ENCODE results near the gene GRPEL1. TPM values are rescaled to one million over a fixed set of nuclear protein-coding genes. Genes with fewer than 3 reads are reported as not detected.

The GRPEL1 gene
- total RNA-seq, 2 donors from 2014 or later: 26.7 to 40.1 TPM

DNA sequence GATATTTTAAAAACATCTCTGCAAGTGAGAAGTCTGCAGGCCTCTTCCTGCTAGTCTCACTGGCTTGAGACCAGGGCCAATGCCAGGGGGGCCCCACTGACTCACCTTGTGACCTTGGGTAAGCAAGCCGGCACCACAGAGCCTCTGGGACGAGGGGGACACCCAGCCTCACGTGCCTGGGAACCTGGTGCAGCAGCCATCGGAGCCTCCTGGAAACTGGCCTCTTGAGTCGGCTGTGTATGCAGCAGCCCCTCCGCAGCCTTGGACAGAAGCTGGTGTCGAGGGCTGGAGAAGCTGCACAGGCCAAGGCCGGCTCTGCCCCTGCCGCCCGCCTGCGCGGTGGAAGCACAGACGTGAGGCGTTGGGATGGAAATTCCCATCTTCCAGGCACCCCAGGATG, 16.0 kb downstream of the GRPEL1 start:
- no peak for DNase-seq (ENCODE audit: low spot score)
- H3K27me3 ChIP-seq (replicated peaks; ENCODE audit: insufficient read depth): no peaks in the 10 kb centered on the region
- no peak overlapping the region for H3K27ac ChIP-seq
- H3K4me3 ChIP-seq: no peak overlapping the region
- no peak for ATAC-seq (ENCODE audit: insufficient number of reproducible peaks, low FRiP score, low read depth)
- H3K9me3 ChIP-seq: no peaks in the 10 kb centered on the region
- TF ChIP-seq, protein P1, sequence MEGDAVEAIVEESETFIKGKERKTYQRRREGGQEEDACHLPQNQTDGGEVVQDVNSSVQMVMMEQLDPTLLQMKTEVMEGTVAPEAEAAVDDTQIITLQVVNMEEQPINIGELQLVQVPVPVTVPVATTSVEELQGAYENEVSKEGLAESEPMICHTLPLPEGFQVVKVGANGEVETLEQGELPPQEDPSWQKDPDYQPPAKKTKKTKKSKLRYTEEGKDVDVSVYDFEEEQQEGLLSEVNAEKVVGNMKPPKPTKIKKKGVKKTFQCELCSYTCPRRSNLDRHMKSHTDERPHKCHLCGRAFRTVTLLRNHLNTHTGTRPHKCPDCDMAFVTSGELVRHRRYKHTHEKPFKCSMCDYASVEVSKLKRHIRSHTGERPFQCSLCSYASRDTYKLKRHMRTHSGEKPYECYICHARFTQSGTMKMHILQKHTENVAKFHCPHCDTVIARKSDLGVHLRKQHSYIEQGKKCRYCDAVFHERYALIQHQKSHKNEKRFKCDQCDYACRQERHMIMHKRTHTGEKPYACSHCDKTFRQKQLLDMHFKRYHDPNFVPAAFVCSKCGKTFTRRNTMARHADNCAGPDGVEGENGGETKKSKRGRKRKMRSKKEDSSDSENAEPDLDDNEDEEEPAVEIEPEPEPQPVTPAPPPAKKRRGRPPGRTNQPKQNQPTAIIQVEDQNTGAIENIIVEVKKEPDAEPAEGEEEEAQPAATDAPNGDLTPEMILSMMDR (IDR thresholded peaks at IDR 0.05): no peak
- H3K36me3 ChIP-seq: peaks cover 29% of the 10 kb centered on the region
- peaks cover 0 to 23% of the 10 kb centered on the region in 2 donors for H3K4me1 ChIP-seq (ENCODE audit: control insufficient read depth in 1 of 2, low read depth in 2 of 2)

DNA sequence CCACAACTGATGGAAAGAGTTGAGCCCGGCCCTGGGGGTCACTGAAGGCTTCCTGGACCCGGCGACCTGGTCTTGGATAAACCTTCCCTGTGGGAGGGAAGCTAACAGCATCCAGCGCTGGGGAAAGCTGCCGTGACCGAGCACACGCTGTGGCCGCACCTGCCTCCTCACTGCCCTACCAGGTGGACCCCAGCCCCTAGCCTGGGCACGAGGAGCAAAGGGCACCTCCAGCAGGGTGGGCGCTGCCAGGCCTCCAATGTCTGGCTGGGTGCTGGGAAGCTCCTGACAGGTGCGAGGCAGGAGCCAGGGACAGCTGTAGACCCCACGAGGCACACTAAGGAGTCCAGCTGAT, 16.7 kb downstream of the GRPEL1 start:
- Histone ChIP-seq H3K27ac (no peak overlapping the region), H3K27me3 (replicated peaks; ENCODE audit: insufficient read depth) (no peaks in the 10 kb centered on the region), H3K36me3 (peaks cover 21% of the 10 kb centered on the region), H3K4me3 (no peak overlapping the region), H3K9me3 (no peaks in the 10 kb centered on the region), H3K4me1 (ENCODE audit: control insufficient read depth in 1 of 2, low read depth in 2 of 2) (peaks cover 0 to 31% of the 10 kb centered on the region in 2 donors)
- ATAC-seq (ENCODE audit: insufficient number of reproducible peaks, low FRiP score, low read depth) (no peak), DNase-seq (ENCODE audit: low spot score) (no peak)
- TF ChIP-seq, protein P1 (IDR thresholded peaks at IDR 0.05): no peak

DNA sequence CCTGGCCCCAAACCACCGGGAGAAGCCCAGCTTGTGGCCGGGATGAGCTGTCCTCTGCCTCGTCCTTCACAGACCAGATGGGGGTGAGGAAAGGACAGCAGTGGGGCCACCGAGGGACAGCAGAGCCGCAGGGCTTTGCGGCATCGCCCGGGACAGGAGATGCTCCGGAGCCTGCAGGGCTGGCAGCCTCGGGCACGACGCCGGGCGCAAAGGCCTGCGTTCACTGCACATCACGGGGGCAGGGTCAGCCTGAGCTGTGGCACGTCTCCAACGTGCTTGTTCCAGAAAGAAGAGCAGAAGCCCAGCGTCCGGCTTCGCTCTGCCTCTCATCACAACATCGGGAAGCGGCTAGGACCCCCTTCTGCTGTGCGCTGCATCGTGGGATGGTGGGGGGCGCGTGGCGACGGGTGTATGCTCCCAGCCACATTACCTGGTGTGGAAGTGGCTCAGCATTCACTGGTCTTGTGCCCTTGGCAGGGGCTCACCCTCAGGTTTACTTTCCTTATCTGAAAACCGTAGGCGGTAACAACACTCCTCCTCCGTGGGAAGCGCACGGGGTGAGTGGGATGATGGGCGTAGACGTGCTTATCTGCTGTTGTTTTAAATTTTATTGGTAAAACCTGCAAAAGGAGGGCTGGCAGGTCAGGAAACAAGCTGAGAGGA, 17.3 kb downstream of the GRPEL1 start:
- TF ChIP-seq, protein P1 (IDR thresholded peaks at IDR 0.05): no peak
- H3K27me3 ChIP-seq (replicated peaks; ENCODE audit: insufficient read depth): no peaks in the 10 kb centered on the region
- no peak overlapping the region for H3K27ac ChIP-seq
- ATAC-seq (ENCODE audit: insufficient number of reproducible peaks, low FRiP score, low read depth) (no peak), DNase-seq (ENCODE audit: low spot score) (no peak)
- H3K4me1 ChIP-seq (ENCODE audit: control insufficient read depth in 1 of 2, low read depth in 2 of 2): peaks cover 3 to 36% of the 10 kb centered on the region in 2 donors
- peaks cover 17% of the 10 kb centered on the region for H3K36me3 ChIP-seq
- H3K9me3 ChIP-seq: no peaks in the 10 kb centered on the region
- no peak overlapping the region for H3K4me3 ChIP-seq

DNA sequence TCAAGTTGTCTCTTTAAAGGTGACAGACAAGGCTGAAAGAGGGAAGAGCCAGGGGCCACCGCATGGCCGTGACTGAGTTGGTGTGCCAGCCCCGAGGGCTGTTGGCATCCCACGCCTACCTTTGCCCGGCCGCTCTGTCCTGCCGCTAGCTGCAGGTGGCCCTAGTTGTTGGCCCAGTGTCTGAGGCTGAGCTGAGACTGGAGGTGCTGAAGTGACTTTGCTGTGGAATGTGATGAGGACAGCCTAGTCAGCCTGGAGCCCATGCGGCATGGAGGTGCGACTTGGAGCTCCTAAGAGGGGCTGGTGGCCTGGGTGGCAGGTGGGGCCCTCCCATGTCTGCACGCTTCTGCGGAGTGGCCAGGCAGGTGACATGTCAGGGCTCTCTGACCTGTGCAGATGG, 18.1 kb downstream of the GRPEL1 start:
- Histone ChIP-seq H3K9me3 (no peaks in the 10 kb centered on the region), H3K27ac (no peak overlapping the region), H3K4me3 (no peak overlapping the region), H3K4me1 (ENCODE audit: control insufficient read depth in 1 of 2, low read depth in 2 of 2) (peaks cover 10 to 44% of the 10 kb centered on the region in 2 donors), H3K36me3 (peaks cover 9% of the 10 kb centered on the region), H3K27me3 (replicated peaks; ENCODE audit: insufficient read depth) (no peaks in the 10 kb centered on the region)
- ATAC-seq (ENCODE audit: insufficient number of reproducible peaks, low FRiP score, low read depth) (no peak), DNase-seq (ENCODE audit: low spot score) (no peak)
- TF ChIP-seq, protein P1 (IDR thresholded peaks at IDR 0.05): no peak

DNA sequence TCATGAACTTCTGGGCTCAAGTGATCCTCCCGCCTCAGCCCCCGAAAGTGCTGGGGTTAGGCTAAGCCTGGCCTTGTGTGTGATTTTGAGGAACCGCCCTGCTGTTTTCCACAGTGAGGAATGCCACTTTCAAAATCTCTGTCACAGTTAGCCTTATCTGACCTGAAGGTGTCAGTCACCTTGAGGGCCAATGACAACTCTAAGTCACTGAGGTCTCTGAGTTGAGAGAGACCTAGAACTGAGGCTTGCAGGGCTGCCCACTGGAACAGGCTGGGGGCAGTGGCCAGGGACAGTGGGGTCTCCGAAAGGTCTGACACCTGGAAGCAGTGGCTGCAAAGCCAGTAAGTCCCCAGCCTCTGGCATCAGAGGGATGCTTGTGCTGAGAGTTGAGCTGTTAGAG, 18.6 kb downstream of the GRPEL1 start:
- no peak for ATAC-seq (ENCODE audit: insufficient number of reproducible peaks, low FRiP score, low read depth)
- Histone ChIP-seq H3K4me3 (no peak overlapping the region), H3K9me3 (no peaks in the 10 kb centered on the region), H3K4me1 (ENCODE audit: control insufficient read depth in 1 of 2, low read depth in 2 of 2) (peaks cover 13 to 49% of the 10 kb centered on the region in 2 donors), H3K27me3 (replicated peaks; ENCODE audit: insufficient read depth) (no peaks in the 10 kb centered on the region), H3K27ac (no peak overlapping the region), H3K36me3 (peaks cover 4% of the 10 kb centered on the region)
- DNase-seq (ENCODE audit: low spot score): no peak
- TF ChIP-seq, protein P1 (IDR thresholded peaks at IDR 0.05): no peak
